NCI-H82 (cell line): ENCODE data around the gene THADA.
"Not testable (repeated sequence)": the region's sequence is repeated elsewhere in the genome, so short reads cannot be mapped to it uniquely, and the experiment has no call there.

Experiments
- DNase-seq: peaks from one replicate; lab custom pipeline; 2025; lab: John Stamatoyannopoulos, UW

The THADA gene, protein sequence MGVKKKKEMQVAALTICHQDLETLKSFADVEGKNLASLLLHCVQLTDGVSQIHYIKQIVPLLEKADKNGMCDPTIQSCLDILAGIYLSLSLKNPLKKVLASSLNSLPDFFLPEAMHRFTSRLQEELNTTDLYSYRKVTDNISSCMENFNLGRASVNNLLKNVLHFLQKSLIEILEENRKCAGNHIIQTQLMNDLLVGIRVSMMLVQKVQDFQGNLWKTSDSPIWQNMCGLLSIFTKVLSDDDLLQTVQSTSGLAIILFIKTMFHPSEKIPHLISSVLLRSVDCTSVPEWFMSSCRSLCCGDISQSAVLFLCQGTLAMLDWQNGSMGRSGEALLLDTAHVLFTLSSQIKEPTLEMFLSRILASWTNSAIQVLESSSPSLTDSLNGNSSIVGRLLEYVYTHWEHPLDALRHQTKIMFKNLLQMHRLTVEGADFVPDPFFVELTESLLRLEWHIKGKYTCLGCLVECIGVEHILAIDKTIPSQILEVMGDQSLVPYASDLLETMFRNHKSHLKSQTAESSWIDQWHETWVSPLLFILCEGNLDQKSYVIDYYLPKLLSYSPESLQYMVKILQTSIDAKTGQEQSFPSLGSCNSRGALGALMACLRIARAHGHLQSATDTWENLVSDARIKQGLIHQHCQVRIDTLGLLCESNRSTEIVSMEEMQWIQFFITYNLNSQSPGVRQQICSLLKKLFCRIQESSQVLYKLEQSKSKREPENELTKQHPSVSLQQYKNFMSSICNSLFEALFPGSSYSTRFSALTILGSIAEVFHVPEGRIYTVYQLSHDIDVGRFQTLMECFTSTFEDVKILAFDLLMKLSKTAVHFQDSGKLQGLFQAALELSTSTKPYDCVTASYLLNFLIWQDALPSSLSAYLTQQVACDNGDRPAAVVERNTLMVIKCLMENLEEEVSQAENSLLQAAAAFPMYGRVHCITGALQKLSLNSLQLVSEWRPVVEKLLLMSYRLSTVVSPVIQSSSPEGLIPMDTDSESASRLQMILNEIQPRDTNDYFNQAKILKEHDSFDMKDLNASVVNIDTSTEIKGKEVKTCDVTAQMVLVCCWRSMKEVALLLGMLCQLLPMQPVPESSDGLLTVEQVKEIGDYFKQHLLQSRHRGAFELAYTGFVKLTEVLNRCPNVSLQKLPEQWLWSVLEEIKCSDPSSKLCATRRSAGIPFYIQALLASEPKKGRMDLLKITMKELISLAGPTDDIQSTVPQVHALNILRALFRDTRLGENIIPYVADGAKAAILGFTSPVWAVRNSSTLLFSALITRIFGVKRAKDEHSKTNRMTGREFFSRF (N-terminal part only)

DNA sequence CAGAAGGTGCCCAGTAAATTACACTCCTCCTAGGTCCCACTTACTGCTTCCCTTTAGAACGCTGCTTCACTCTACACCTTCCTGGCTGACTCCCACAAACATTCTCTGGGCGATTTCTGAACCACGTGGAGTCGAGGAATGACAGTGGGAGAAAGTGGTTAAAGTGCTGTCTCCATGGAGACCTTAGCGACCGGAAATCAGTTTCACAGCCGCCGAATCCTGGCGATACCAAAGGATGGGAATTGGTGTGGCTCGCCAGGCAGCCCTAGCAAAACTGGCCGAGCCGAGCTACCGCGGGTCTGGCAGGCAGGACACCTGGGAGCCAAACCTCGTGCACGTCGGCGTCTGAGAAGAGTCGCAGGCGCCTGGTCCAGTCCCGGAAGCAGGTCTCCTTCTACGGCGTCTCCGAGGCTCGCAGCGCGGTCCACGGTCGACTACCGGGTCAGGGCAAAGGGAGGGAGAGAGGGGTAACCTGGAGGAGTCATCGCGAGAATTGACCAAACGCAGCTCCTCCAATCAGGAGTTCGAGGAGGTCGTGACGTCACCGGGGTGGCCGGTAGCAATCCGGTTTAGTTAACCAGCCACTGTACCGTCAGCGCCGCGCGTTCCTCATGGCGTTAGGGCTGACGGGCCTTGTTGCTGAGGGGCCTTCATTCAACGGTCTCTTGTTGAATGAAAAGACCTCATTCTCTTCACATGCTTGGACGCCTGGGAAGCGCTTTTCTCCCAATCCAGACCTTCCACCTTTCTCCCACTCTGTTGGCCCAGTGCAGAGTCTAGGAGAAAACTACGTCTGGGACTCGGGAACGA lies at the start of gene THADA:
TSS of gene THADA (minus strand) at position 436 of the 810 bp plus-strand sequence. CDS start 3,646 bp downstream, outside the sequence.
- peak; percentile 100 for DNase-seq

DNA sequence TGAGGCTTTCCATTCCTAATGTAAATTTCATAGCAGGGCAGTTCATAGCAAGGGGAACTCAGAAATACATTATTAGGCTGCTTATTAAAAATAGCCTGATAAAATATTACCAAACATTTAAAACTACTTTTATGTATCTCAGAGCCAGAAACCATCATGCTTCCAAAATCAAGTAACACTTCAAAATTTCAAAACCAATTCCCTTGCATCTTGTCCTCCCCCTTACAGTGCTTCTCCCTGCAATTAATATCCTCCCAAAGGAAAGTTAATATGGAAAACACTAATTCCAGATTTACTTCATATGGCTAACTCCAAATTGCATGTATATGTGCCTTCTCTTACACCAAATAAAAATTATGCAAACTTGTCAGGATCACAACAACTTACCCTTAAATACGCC lies 47.8 kb upstream of the THADA start:
- DNase-seq, result no peak

DNA sequence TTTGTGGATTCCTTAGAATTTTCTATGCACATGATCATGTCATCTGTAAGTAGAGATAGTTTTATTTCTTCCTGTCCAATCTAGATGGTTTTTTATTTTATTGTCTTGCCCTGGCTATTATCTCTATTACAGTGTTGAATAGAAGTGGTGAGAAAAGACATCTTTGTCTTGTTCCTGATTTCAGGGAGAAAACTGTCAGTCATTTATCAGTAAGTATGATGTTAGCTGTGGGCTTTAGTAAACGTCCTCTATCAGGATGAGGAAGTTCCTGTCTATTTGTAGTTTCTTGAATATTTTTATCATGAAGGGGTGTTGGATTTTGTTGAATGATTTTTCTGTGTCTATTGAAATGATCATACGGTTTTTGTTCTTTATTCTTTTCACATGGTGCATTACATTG lies 46.5 kb upstream of the THADA start:
- DNase-seq, result no peak

DNA sequence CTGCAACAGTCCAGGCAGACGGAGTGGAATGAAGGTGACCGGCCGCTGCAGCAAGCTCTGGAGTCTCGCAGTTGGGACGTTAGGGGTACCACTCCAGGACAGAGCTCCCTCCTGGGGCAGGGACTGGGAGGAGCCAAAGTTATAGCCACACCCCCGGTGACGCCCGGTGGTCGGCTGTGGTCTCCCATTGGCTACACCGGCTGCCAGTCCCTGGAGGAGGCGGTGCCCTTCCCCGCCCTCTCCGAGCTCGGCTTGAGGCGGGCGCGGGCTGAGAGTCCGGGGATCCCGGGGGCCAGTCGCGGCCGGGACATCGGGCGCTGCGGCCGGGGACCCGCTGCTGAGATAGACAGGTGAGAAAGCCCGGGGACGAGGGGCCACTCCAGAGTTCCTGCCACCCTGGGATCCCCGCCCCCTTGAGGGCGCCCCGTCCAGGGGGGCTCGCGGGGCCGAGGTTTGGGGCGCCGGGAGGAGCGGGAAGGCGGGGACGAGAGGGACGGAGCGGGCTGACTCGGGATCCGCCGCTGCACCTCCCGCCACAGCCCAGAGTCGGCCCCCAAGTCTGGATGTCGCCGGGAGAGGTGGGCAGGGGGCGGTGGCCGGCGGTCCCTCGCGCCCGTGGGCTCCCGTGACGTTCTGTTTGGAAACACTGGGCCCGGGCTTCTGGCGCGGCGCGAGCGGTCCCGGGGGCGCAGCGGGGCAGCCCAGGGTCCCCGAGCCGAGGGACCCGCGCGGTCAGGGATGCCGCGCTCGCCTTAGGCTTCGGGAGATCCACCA lies 41.4 kb upstream of the THADA start, which contains the start of gene PLEKHH2:
TSS of gene PLEKHH2 (plus strand) at position 231 of the 774 bp plus-strand sequence. CDS start 7,414 bp downstream, outside the sequence.
- peak; percentile 91 for DNase-seq

DNA sequence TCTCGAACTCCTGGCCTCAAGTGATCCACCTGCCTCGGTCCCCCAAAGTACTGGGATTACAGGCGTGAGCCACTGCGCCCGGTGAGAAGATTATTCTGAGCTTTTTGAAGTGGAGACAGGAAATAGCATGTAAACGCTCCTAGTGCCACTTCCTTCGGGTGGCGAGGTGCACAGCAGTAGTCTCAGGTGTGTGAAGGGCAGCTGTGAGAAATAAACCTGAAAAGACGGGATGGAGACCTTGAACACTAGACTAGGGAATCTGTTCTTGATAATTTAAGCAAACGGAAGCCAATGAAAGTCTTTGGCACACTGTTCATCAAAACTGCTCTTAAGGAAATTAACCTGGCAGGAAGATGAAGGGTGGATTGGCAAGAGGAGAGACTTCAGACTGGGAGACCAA lies 40.8 kb upstream of the THADA start:
- peak; percentile 64 for DNase-seq

DNA sequence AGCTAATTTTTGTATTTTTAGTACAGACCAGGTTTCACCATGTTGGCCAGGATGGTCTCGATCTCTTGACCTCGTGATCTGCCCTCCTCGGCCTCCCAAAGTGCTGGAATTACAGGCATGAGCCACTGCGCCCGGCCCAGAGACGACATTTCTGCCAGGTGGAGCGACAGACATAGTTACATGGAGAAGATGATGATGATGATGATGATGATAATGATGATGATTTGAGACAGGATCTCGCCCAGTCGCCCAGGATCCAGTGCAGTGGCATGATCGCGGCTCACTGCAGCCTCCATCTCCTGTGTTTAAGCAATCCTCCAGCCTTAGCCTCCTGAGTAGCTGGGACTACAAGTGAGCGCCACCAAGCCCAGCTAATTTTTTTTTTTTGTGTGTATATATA lies 40.3 kb upstream of the THADA start:
- DNase-seq, result not testable (repeated sequence)

DNA sequence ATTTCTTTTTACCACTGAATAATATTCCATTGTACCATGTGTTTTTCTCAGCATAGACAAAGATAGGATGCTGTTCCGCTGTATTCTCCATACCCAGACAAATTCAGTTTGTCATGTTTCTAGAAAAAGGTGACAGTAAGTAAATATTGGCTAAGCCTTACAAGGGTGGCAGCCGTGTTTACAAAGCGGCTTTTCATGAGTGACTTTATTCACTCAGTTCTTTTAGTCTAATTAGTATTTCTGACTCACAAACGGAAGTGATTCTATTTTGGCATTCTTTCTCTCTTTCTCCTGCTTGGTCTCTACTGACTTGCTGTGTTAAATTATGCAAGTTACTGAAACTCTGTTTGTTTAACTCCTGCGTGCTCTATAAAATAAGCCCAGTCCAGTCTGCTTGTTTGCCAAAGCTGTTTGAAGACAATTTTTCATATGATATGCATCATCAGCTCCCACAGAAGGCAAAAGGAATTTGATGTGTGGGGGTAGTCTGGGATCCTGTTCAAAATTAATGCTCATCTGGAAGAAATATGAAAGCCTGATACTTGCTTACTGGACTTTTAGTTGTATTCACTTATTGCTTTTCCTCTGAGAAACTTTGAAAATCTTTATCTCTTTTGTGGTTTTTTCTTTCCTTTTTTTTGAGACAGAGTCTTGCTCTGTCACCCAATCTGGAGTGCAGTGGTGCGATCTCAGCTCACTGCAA lies 38.9 kb upstream of the THADA start:
- DNase-seq, result peak; percentile 45

DNA sequence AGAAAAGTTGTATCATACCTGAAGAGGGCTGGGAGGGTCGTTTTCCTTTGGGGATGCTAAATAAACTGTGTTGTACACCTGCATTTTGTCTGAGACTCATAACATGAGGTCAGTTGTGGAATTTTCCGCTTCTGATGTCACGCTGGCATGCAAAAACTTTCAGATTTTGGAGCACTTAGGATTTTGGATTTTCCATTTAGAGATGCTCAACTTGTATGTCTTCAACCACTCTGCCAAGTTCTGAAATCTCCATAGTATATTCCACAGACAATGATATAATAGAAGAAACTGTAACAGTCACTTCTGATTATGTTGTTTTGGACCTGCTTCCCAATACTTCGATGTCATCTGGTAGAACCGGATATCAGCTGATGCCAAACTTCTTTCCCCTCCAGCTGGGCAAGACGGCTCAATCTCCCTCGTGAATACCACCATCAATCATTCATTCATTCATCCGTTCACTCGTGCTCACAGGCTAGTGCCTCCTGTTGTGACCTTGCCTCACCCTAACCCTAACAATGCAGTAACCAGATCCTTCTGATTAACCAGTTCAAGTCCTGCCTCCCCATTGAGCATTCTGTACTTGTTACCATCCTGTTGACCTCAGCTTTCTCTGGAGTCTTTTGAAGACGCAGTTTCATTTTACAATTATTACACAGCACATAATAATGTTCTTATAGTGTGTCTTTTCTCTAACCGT lies 35.9 kb upstream of the THADA start:
- DNase-seq, result no peak

DNA sequence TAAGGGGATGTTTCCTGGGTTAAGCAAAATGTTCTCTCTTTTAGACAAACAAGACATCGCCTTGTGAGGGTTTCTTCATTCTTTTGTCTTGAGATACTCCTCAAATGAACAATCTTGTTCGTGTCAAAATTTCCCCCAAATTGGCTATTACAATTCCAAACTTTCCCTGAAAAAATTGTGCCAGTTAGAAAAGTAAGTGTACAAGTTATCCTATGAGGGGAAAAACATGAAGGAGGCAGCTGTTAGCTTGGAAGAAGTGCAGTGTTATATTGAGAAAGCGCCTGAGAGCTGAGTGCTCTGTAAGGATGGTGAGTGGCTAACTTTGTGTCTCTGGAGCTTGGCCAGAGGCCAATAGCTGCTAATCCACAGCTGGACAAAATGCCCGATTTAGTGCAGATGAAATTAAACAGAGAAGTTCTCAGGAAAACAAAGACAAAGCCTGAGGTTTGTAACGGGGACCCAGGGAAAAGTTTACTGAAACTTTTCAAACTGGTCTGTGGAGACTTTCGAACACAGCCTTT lies 27.2 kb upstream of the THADA start:
- peak; percentile 74 for DNase-seq

DNA sequence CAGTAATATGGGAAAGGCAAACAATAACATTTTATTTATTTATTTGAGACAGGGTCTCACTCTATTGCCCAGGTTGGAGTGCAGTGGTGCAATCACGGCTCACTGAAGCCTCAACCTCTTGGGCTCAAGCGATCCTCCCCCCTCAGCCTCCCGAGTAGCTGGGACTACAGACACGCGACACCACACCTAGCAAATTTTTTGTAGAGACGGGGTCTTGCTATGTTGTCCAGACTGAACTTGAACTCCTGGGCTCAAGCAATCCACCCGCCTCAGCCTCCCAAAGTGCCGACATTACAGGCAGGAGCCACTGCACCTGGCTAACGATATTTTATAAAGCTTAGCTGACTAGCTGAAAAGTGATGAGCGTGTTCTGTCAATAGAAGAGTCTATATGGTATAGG lies 23.7 kb upstream of the THADA start:
- no peak for DNase-seq

DNA sequence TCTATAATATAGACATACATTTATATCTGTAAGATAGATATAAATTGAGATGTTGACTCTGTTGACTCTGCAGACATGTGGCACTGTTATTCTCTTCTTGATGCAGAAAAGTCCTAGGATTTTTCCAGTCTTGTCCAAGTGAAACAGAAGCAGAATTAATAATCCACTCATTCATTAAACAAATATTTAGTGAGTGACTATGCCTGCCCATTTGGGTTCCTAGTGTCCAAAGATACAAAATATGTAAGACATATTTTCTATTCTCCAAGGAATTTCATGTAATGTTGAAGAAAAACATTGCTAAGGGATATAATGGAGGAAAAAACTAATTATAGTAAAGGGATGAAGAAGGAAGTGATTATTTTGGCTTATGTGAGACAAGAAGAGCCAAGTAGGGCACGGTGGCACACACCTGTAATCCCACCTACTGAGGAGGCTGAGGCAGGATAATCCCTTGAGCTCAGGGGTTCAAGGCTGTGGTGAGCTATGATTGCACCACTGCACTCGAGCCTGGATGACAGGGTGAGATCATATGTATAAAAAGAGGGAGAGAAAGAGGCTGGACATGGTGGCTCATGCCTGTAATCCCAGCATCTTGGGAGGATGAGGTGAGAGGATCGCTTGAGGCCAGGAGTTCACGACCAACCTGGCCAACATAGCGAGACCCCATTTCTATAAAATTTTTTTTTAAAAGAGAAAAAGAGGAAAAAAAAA lies 21.3 kb upstream of the THADA start:
- DNase-seq, result no peak

DNA sequence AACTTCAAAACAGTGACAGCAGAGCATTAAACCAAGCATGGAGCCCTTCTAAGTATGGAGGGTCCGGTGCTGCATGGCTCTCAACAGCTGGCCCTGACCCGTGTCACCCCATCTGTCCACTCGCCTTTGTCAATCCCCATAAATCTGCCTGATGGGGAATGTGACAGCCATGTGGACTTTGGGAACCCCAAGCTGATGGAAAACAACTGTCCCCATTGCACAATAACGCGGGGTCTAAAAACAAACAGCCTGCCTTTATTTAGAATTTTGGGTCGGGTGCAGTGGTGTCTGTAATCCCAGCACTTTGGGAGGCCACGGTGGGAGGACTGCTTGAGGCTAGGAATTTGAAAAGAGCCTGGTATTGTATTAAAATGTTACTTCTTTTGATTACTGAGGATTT lies 17.1 kb upstream of the THADA start:
- peak; percentile 12 for DNase-seq

DNA sequence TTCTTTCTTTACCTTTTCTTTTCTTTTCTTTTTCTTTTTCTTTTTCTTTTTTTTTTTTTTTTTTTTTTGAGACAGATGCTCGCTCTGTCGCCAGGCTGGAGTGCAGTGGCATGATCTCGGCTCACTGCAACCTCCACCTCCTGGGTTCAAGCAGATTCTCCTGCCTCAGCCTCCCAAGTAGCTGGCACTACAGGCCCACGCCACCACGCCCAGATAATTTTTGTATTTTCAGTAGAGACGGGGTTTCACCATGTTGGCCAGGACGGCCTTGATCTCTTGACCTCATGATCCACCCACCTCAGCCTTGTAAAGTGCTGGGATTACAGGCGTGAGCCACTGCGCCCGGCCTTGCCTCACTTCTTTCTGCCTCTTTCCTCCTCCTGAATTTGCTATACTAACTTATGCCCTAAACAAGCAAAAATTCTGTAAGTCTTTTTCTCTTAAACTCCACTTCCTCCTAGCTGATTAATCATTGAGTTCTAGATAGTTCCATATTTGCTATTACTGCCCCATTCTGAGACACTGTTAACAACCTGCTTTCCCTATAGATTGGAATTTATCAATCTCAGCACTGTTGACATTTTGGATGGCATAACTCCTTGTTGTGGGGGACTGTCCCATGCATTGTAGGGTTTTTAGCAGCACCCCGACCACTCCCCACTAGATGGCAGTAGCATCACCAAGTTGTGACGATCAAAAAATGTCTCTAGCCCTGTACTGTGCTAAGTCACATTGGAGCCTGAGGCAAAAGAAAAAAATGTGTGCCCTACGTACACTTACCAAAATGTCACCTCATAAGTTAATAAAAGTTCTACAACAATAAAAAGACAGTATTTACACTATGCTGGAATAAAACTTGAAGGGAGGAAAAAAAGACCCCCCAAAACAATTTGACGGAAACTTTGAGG lies 16.4 kb upstream of the THADA start:
- DNase-seq, result peak; percentile 81

DNA sequence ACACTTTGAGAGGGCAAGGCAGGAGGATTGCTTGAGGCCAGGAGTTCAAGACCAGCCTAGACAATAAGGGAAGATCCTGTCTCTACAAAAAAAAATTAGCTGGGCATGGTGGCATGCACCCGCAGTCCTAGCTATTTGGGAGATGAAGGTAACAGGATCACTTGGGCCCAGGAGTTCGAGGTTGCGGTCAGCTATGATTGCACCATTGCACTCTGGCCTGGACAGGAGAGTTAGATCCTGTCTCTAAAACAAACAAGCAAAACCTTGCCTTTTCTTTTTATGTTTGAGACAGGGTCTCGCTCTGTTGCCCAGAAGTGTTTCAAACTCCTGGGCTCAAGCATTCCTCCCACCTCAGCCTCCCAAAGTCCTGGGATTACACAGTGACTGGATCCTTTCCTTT lies 14.5 kb upstream of the THADA start:
- DNase-seq, result no peak

DNA sequence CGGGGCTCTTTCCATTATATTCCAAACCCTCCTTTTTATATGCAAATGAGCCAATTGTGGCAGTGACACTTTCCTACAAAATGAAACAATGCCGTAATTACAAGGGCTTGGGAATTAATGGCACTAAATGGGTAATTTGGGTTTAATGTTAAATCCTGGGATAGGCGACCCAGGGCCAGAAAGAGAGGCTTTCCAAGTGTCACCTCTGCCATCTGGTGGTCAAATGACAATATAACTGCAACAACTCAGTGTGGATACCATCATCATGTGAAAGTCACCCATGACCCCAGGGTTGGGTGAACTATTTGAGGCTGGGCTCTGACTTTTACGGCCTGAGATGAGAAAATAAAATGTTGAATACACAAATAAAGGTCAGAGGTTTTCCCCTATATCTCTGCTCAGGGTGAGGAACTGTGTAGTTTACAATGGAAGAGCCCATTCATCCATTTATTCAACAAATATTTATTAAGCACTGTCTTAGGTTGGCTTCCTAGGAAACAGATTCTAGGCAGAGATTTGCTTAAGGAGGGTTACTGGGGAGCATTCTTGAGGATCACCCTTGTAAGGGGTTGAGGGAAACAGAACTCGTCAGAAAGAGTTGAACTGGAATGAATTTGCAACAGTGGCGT lies 13.6 kb upstream of the THADA start:
- DNase-seq, result peak; percentile 83

DNA sequence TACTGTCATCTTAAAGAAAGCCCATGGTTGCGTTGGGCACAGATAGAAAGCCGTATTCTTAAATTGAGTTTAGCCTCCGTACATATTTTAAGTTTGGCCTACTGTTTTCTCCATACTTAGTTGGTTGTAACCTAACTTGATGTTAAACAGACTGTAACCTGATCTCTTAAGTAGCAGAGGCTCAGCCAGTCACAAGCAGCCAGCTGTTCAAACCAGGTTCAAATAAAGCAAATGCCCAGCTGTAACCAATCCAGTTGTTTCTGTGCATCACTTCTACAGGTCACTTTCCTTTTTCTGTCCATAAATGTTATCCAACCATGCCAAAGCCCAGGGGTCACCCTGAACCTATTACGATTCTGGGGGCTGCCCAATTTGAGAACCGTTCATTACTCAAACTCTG lies 10.0 kb upstream of the THADA start:
- DNase-seq, result peak; percentile 44
